ENCODE data around the gene ZNF853.

The ZNF853 gene

GRCh38 chr7:6642239-6642839 lies 26.9 kb downstream of the ZNF853 start:
- no peak for TF ChIP-seq CTCF (IDR thresholded peaks at IDR 0.05; ENCODE audit: low read depth, low read length, poor library complexity, severe bottlenecking)
- no peak for TF ChIP-seq EZH2phosphoT487 (IDR thresholded peaks at IDR 0.05; ENCODE audit: borderline replicate concordance, low read length)
- Histone ChIP-seq H3K4me1 (ENCODE audit: control insufficient read depth, low read length) (peaks cover 15% of the 10 kb centered on the region), H3K36me3 (ENCODE audit: control insufficient read depth, low read length) (peaks cover 86% of the 10 kb centered on the region), H4K20me1 (ENCODE audit: control insufficient read depth, insufficient read depth, low read depth, low read length) (peaks cover 4% of the 10 kb centered on the region; the same call in 1 of the 2 replicates), H3K4me2 (ENCODE audit: low read length) (no peak overlapping the region), H3K4me3 (ENCODE audit: low read length) (no peak overlapping the region), H3K27me3 (ENCODE audit: control insufficient read depth, low read length) (no peaks in the 10 kb centered on the region), H3K9me2 (replicated peaks; ENCODE audit: control insufficient read depth, low read length) (no peaks in the 10 kb centered on the region), H3K79me2 (ENCODE audit: control insufficient read depth, low read length) (peaks cover 55% of the 10 kb centered on the region), H3F3A (ENCODE audit: control insufficient read depth, insufficient read depth) (no peaks in the 10 kb centered on the region), H3K27ac (ENCODE audit: low read depth, low read length) (no peak overlapping the region), H3K9me3 (ENCODE audit: control insufficient read depth, insufficient read depth, low read length) (no peaks in the 10 kb centered on the region)

GRCh38 chr7:6642861-6643640 lies 27.6 kb downstream of the ZNF853 start:
- Histone ChIP-seq H3K27ac (ENCODE audit: low read depth, low read length) (no peak overlapping the region), H3K27me3 (ENCODE audit: control insufficient read depth, low read length) (no peaks in the 10 kb centered on the region), H3K36me3 (ENCODE audit: control insufficient read depth, low read length) (peaks cover 93% of the 10 kb centered on the region), H4K20me1 (ENCODE audit: control insufficient read depth, insufficient read depth, low read depth, low read length) (peaks cover 4% of the 10 kb centered on the region; the same call in 1 of the 2 replicates), H3F3A (ENCODE audit: control insufficient read depth, insufficient read depth) (no peaks in the 10 kb centered on the region), H3K9me3 (ENCODE audit: control insufficient read depth, insufficient read depth, low read length) (no peaks in the 10 kb centered on the region), H3K4me3 (ENCODE audit: low read length) (no peak overlapping the region), H3K4me1 (ENCODE audit: control insufficient read depth, low read length) (peaks cover 12% of the 10 kb centered on the region), H3K9me2 (replicated peaks; ENCODE audit: control insufficient read depth, low read length) (no peaks in the 10 kb centered on the region), H3K79me2 (ENCODE audit: control insufficient read depth, low read length) (peaks cover 56% of the 10 kb centered on the region), H3K4me2 (ENCODE audit: low read length) (no peak overlapping the region)
- TF ChIP-seq CTCF (IDR thresholded peaks at IDR 0.05; ENCODE audit: low read depth, low read length, poor library complexity, severe bottlenecking), result no peak
- no peak for TF ChIP-seq EZH2phosphoT487 (IDR thresholded peaks at IDR 0.05; ENCODE audit: borderline replicate concordance, low read length)

- H3K27me3 ChIP-seq (ENCODE audit: control insufficient read depth, low read length), result no peaks in the 10 kb centered on the region
- no peak overlapping the region for H3K27ac ChIP-seq (ENCODE audit: low read depth, low read length)
- no peak for TF ChIP-seq EZH2phosphoT487 (IDR thresholded peaks at IDR 0.05; ENCODE audit: borderline replicate concordance, low read length)
- no peak for TF ChIP-seq CTCF (IDR thresholded peaks at IDR 0.05; ENCODE audit: low read depth, low read length, poor library complexity, severe bottlenecking)
- peaks cover 95% of the 10 kb centered on the region for H3K36me3 ChIP-seq (ENCODE audit: control insufficient read depth, low read length)
- no peaks in the 10 kb centered on the region for H3K9me2 ChIP-seq (replicated peaks; ENCODE audit: control insufficient read depth, low read length)
- H3K4me2 ChIP-seq (ENCODE audit: low read length), result no peak overlapping the region
- no peaks in the 10 kb centered on the region for H3F3A ChIP-seq (ENCODE audit: control insufficient read depth, insufficient read depth)
- peaks cover 2% of the 10 kb centered on the region; the same call in 1 of the 2 replicates for H3K4me1 ChIP-seq (ENCODE audit: control insufficient read depth, low read length)
- no peak overlapping the region for H3K4me3 ChIP-seq (ENCODE audit: low read length)
- H3K9me3 ChIP-seq (ENCODE audit: control insufficient read depth, insufficient read depth, low read length), result no peaks in the 10 kb centered on the region
- H3K79me2 ChIP-seq (ENCODE audit: control insufficient read depth, low read length), result peaks cover 53% of the 10 kb centered on the region
- peaks cover 4% of the 10 kb centered on the region; the same call in 1 of the 2 replicates for H4K20me1 ChIP-seq (ENCODE audit: control insufficient read depth, insufficient read depth, low read depth, low read length)
Measured at GRCh38 chr7:6643915-6644625, 28.7 kb downstream of the ZNF853 start.
